ENCODE results near the gene NXPH4.

The NXPH4 gene

GRCh38 chr12:57183939-57184725 lies 32.5 kb upstream of the NXPH4 start:
- no peak for DNase-seq

GRCh38 chr12:57185403-57185802 lies 31.2 kb upstream of the NXPH4 start:
- no peak for DNase-seq

- no peak for DNase-seq
These were observed 30.6 kb upstream of the NXPH4 start for GRCh38 chr12:57185906-57186508.

- no peak for DNase-seq
These were observed 29.1 kb upstream of the NXPH4 start for GRCh38 chr12:57187222-57188089.

GRCh38 chr12:57188090-57188425 lies 28.5 kb upstream of the NXPH4 start:
- DNase-seq: no peak

GRCh38 chr12:57190037-57190436 lies 26.6 kb upstream of the NXPH4 start:
- DNase-seq: peak; percentile 86 to 92

- DNase-seq: no peak
These were observed 25.8 kb upstream of the NXPH4 start for GRCh38 chr12:57190821-57191220.

- DNase-seq: no peak
These were observed 25.2 kb upstream of the NXPH4 start for GRCh38 chr12:57191410-57191809.

GRCh38 chr12:57192920-57193319 lies 23.7 kb upstream of the NXPH4 start:
- DNase-seq: no peak

- no peak for DNase-seq
These were observed 22.8 kb upstream of the NXPH4 start for GRCh38 chr12:57193706-57194245.

GRCh38 chr12:57194253-57194652 lies 22.3 kb upstream of the NXPH4 start:
- DNase-seq: no peak

- DNase-seq: no peak
These were observed 21.4 kb upstream of the NXPH4 start for GRCh38 chr12:57195186-57195585.

- no peak for DNase-seq
These were observed 20.8 kb upstream of the NXPH4 start for GRCh38 chr12:57195611-57196371.

- no peak for DNase-seq
These were observed 20.2 kb upstream of the NXPH4 start for GRCh38 chr12:57196439-57196838.

- DNase-seq: no peak
These were observed 19.6 kb upstream of the NXPH4 start for GRCh38 chr12:57196956-57197355.

- no peak for DNase-seq
These were observed 18.3 kb upstream of the NXPH4 start for GRCh38 chr12:57198329-57198728.

- no peak for DNase-seq
These were observed 17.4 kb upstream of the NXPH4 start for GRCh38 chr12:57199191-57199590.

- DNase-seq: no peak
These were observed 16.1 kb upstream of the NXPH4 start for GRCh38 chr12:57200497-57200896.

- no peak for DNase-seq
These were observed 15.4 kb upstream of the NXPH4 start for GRCh38 chr12:57201219-57201618.

- DNase-seq: no peak
These were observed 15.0 kb upstream of the NXPH4 start for GRCh38 chr12:57201631-57202030.

GRCh38 chr12:57202321-57202720 lies 14.3 kb upstream of the NXPH4 start:
- no peak for DNase-seq

- DNase-seq: no peak
These were observed 13.4 kb upstream of the NXPH4 start for GRCh38 chr12:57203201-57203600.

- no peak for DNase-seq
These were observed 12.8 kb upstream of the NXPH4 start for GRCh38 chr12:57203791-57204190.
